Measurements from ENCODE around the gene CATSPERD. TPM values are rescaled to one million over a fixed set of nuclear protein-coding genes. Genes with fewer than 3 reads are reported as not detected.

CATSPERD gene
- total RNA-seq, 1 experiment from 2014 or later: not detected

- Mint-ChIP-seq H3K27me3 (ENCODE audit: low read depth) (peaks cover 10% of the 10 kb centered on the region), H3K27ac (peak overlapping the region; percentile 51 to 83 (median 64); a peak in 3 of 7 replicates), H3K36me3 (ENCODE audit: insufficient read depth in 1 of 3, low read depth in 3 of 3) (peaks cover 8 to 12% (median 9%) of the 10 kb centered on the region in 3 experiments), H3K4me1 (peaks cover 14 to 21% of the 10 kb centered on the region in 2 experiments), H3K4me3 (peak overlapping the region; percentile 60 to 81), H3K9me3 (peaks cover 5 to 7% of the 10 kb centered on the region in 2 experiments; a peak in 3 of 5 replicates)
- H4K20me1 ChIP-seq (ENCODE audit: control insufficient read depth, insufficient read depth, insufficient read length): no peaks in the 10 kb centered on the region
- H2BK12ac ChIP-seq (ENCODE audit: insufficient read length, low read depth, low read length): no peak overlapping the region
- no peak overlapping the region for H3K23ac ChIP-seq (ENCODE audit: insufficient read length, low read depth, low read length)
- no peak overlapping the region for H4K8ac ChIP-seq (replicated peaks; ENCODE audit: insufficient read length, low read depth, low read length)
- no peak overlapping the region for H4K91ac ChIP-seq (ENCODE audit: insufficient read length, low read depth, low read length)
- no peak overlapping the region for H3K14ac ChIP-seq (ENCODE audit: insufficient read depth, low read length)
- no peaks in the 10 kb centered on the region for H3K79me1 ChIP-seq (ENCODE audit: insufficient read depth, low read depth, low read length, poor library complexity, severe bottlenecking)
- H2BK20ac ChIP-seq (ENCODE audit: low read depth, low read length, poor library complexity, severe bottlenecking): no peak overlapping the region
- no peak overlapping the region for H2BK5ac ChIP-seq (ENCODE audit: insufficient read length, low read length)
- WGBS (ENCODE audit: extremely low coverage, insufficient read length, low lambda C conversion rate): no CpG with 5 or more reads among the region's 16 CpGs
- no peak overlapping the region for H3K9ac ChIP-seq (ENCODE audit: extremely low read depth, insufficient read length, low read length)
- no peaks in the 10 kb centered on the region; the same call in 1 of the 2 replicates for H3K4me1 ChIP-seq (ENCODE audit: insufficient read depth, low read length)
- H4K5ac ChIP-seq (ENCODE audit: insufficient read length, low read depth, low read length): no peak overlapping the region
- no peaks in the 10 kb centered on the region for H3K27me3 ChIP-seq (ENCODE audit: insufficient read depth, low read length)
- H3T11ph ChIP-seq (ENCODE audit: low read length): no peak overlapping the region
- H3K9me3 ChIP-seq (ENCODE audit: control insufficient read depth, low read depth, low read length): no peaks in the 10 kb centered on the region
- peaks cover 11% of the 10 kb centered on the region for H3K23me2 ChIP-seq (ENCODE audit: insufficient read length, low read depth, low read length, poor library complexity, severe bottlenecking)
- no peak overlapping the region for H2AK5ac ChIP-seq (ENCODE audit: insufficient read length, low read length)
- H3K79me2 ChIP-seq (ENCODE audit: insufficient read depth, low read length): peaks cover 11% of the 10 kb centered on the region; the same call in 1 of the 2 replicates
- no peak overlapping the region for H3K4ac ChIP-seq (ENCODE audit: low read depth, low read length)
- no peak overlapping the region for H3K27ac ChIP-seq (ENCODE audit: insufficient read length, low read depth, low read length)
- no peak overlapping the region for H3K18ac ChIP-seq (ENCODE audit: insufficient read length, low read depth, low read length)
- H3K4me2 ChIP-seq (ENCODE audit: insufficient read depth, insufficient read length, low read length): peak overlapping the region; percentile 9
- DNase-seq: no peak
- no peak overlapping the region for H2BK120ac ChIP-seq (ENCODE audit: low read depth, low read length, poor library complexity, severe bottlenecking)
- TF ChIP-seq CTCF (conservative IDR thresholded peaks at IDR 0.05): no peak
- no peak overlapping the region for H2AFZ ChIP-seq (ENCODE audit: low read length)
- H2BK15ac ChIP-seq (ENCODE audit: low read depth, low read length): no peak overlapping the region
- H3K56ac ChIP-seq (ENCODE audit: insufficient read length, low read depth, low read length): no peak overlapping the region
Measured at GRCh38 chr19:5686326-5686646, 34.2 kb upstream of the CATSPERD start.

Measured in H9 (cell line).